Measurements from ENCODE around the gene MSI2.

- TF ChIP-seq TAF1 (IDR thresholded peaks at IDR 0.05; ENCODE audit: borderline replicate concordance, low read depth, low read length): no peak
- no peak for TF ChIP-seq TEAD4 (IDR thresholded peaks at IDR 0.05; ENCODE audit: borderline replicate concordance, insufficient read depth)
- no peak for TF ChIP-seq RCOR1 (IDR thresholded peaks at IDR 0.05; ENCODE audit: low read length)
- TF ChIP-seq SIN3A (IDR thresholded peaks at IDR 0.05; ENCODE audit: borderline replicate concordance, low read depth, low read length): no peak
- no peak for TF ChIP-seq NFIC (IDR thresholded peaks at IDR 0.05; ENCODE audit: borderline replicate concordance)
- no peak for TF ChIP-seq ZBTB33 (IDR thresholded peaks at IDR 0.05; ENCODE audit: borderline replicate concordance, low read depth)
These were observed 70.4 kb downstream of the MSI2 start for GRCh38 chr17:57326764-57327163.
